Neuronal stem cell (in vitro differentiated cells): Measurements from ENCODE around the gene CCDC178.
A peak's percentile ranks its signal among the peaks of the same experiment; 100 is the strongest.

Experiments used
- DNase-seq: peaks from one replicate; pipeline ENCODE4 v3.0.0-alpha.2; 2013; ENCODE audit warnings: low spot score
- H2AFZ ChIP-seq: one replicate; pipeline ENCODE4 v1.6.1; 2013; ENCODE audit warnings: mild to moderate bottlenecking, low read length, inconsistent platforms
- H2AK5ac ChIP-seq: 2 replicates; pipeline ENCODE4 v1.6.1; 2013; ENCODE audit warnings: low read depth, mild to moderate bottlenecking, inconsistent platforms, low read length, moderate library complexity, mixed read lengths
- H2BK120ac ChIP-seq: 2 replicates; pipeline ENCODE4 v1.6.1; 2013; ENCODE audit warnings: low read depth, mild to moderate bottlenecking, inconsistent platforms, low read length, moderate library complexity, mixed read lengths
- H2BK12ac ChIP-seq: one replicate; pipeline ENCODE4 v1.6.1; 2013; ENCODE audit warnings: low read length, inconsistent platforms
- H2BK15ac ChIP-seq: 2 replicates; pipeline ENCODE4 v1.6.1; 2013; ENCODE audit warnings: mild to moderate bottlenecking, low read length, inconsistent platforms, mixed read lengths
- H2BK5ac ChIP-seq: one replicate; pipeline ENCODE4 v1.6.1; 2013; ENCODE audit warnings: inconsistent platforms, mild to moderate bottlenecking, low read length, moderate library complexity
- H3K14ac ChIP-seq: one replicate; pipeline ENCODE4 v1.6.1; 2013; ENCODE audit warnings: low read length, inconsistent platforms
- H3K18ac ChIP-seq: 2 replicates; pipeline ENCODE4 v1.6.1; 2013; ENCODE audit warnings: low read length, inconsistent platforms
- H3K23ac ChIP-seq: 2 replicates; pipeline ENCODE4 v1.6.1; 2013; ENCODE audit warnings: low read depth, mild to moderate bottlenecking, mixed read lengths, low read length, inconsistent platforms; ENCODE audit not compliant: poor library complexity
- H3K27ac ChIP-seq: replicated peaks from 3 replicates; pipeline ENCODE4 v1.5.1; 2013; ENCODE audit warnings: low read length, inconsistent platforms
- H3K27me3 ChIP-seq, 3 experiments: 2 replicates each; pipeline ENCODE4 v1.6.1; 2013; ENCODE audit warnings: low read length in 3 of 3, mild to moderate bottlenecking in 2 of 3, inconsistent platforms in 1 of 3, low read depth in 1 of 3, mixed read lengths in 1 of 3, moderate library complexity in 1 of 3; ENCODE audit not compliant: control insufficient read depth in 3 of 3, insufficient read depth in 3 of 3
- H3K36me3 ChIP-seq, 2 donors: replicated peaks in 1 of 2; 2 replicates each; pipeline ENCODE4 v1.6.1; 2013; ENCODE audit warnings: low read length in 2 of 2; ENCODE audit not compliant: control insufficient read depth in 2 of 2, insufficient read depth in 2 of 2
- H3K4ac ChIP-seq: 2 replicates; pipeline ENCODE4 v1.6.1; 2013; ENCODE audit warnings: inconsistent platforms, mild to moderate bottlenecking, low read length, moderate library complexity
- H3K4me1 ChIP-seq, 2 donors: 1 replicate in 1 of 2; 2 replicates in 1 of 2; pipeline ENCODE4 v1.6.1; 2013; ENCODE audit warnings: low read length in 2 of 2, low read depth in 1 of 2; ENCODE audit not compliant: control insufficient read depth in 2 of 2, insufficient read depth in 1 of 2
- H3K4me2 ChIP-seq: one replicate; pipeline ENCODE4 v1.6.1; 2013; ENCODE audit warnings: mild to moderate bottlenecking, low read length, inconsistent platforms; ENCODE audit not compliant: insufficient read depth, poor library complexity, severe bottlenecking
- H3K4me3 ChIP-seq, 2 donors: 2 replicates each; pipeline ENCODE4 v1.5.1; 2013; ENCODE audit warnings: low read length in 2 of 2, mild to moderate bottlenecking in 2 of 2, inconsistent platforms in 1 of 2, moderate library complexity in 1 of 2
- H3K79me1 ChIP-seq: one replicate; pipeline ENCODE4 v1.6.1; 2013; ENCODE audit warnings: low read depth, mild to moderate bottlenecking, inconsistent platforms, low read length, moderate library complexity
- H3K9ac ChIP-seq: one replicate; pipeline ENCODE4 v1.6.1; 2013; ENCODE audit warnings: mild to moderate bottlenecking, low read depth, low read length, inconsistent platforms; ENCODE audit not compliant: poor library complexity
- H3K9me3 ChIP-seq, 2 donors: replicated peaks in 1 of 2; 2 replicates each; pipeline versions ENCODE3 to v1.6.1; 2013; ENCODE audit warnings: low read length in 2 of 2, mild to moderate bottlenecking in 2 of 2, inconsistent platforms in 1 of 2, low read depth in 1 of 2, mixed read lengths in 1 of 2, moderate library complexity in 1 of 2; ENCODE audit not compliant: control insufficient read depth in 2 of 2, insufficient read depth in 1 of 2
- H4K8ac ChIP-seq: one replicate; pipeline ENCODE4 v1.6.1; 2013; ENCODE audit warnings: low read depth, mild to moderate bottlenecking, inconsistent platforms, low read length, moderate library complexity
- H4K91ac ChIP-seq: one replicate; pipeline ENCODE4 v1.6.1; 2013; ENCODE audit warnings: low read length, low read depth, mild to moderate bottlenecking, inconsistent platforms; ENCODE audit not compliant: poor library complexity
- WGBS, 2 donors: extraction: QIAGEN DNeasy Blood & Tissue Kit; methylation state at CpG; one replicate each; pipeline ENCODE4 v1.1.7; 2013; ENCODE audit warnings: missing lambda C conversion rate in 2 of 2, mixed read lengths in 1 of 2; ENCODE audit not compliant: insufficient read length in 2 of 2, insufficient replicate concordance in 1 of 2; ENCODE audit errors: extremely low coverage in 2 of 2; 5-methylcytosine and 5-hydroxymethylcytosine counted together

Gene CCDC178

GRCh38 chr18:33113416-33113815, 327.1 kb downstream of the CCDC178 start:
- H2BK12ac ChIP-seq: no peak overlapping the region
- H3K36me3 ChIP-seq: no peaks in the 10 kb centered on the region
- H3K9me3 ChIP-seq: no peaks in the 10 kb centered on the region
- H2BK5ac ChIP-seq: no peak overlapping the region
- WGBS, 2 donors: no CpG with 5 or more reads among the region's 1 CpG
- H3K27ac ChIP-seq: no peak overlapping the region
- H3K4ac ChIP-seq: no peak overlapping the region
- H3K4me1 ChIP-seq: no peaks in the 10 kb centered on the region
- no peak overlapping the region for H2AFZ ChIP-seq
- H3K79me1 ChIP-seq: no peaks in the 10 kb centered on the region
- H4K8ac ChIP-seq: no peak overlapping the region
- H3K4me2 ChIP-seq: no peak overlapping the region
- H3K14ac ChIP-seq: no peak overlapping the region
- no peak overlapping the region for H4K91ac ChIP-seq
- no peak overlapping the region for H3K18ac ChIP-seq
- no peak overlapping the region for H2BK15ac ChIP-seq
- no peak overlapping the region for H3K9ac ChIP-seq
- H2AK5ac ChIP-seq: no peak overlapping the region
- H3K23ac ChIP-seq: no peak overlapping the region
- H2BK120ac ChIP-seq: no peak overlapping the region
- no peak overlapping the region for H3K4me3 ChIP-seq
- no peak for DNase-seq
- no peaks in the 10 kb centered on the region for H3K27me3 ChIP-seq

DNA sequence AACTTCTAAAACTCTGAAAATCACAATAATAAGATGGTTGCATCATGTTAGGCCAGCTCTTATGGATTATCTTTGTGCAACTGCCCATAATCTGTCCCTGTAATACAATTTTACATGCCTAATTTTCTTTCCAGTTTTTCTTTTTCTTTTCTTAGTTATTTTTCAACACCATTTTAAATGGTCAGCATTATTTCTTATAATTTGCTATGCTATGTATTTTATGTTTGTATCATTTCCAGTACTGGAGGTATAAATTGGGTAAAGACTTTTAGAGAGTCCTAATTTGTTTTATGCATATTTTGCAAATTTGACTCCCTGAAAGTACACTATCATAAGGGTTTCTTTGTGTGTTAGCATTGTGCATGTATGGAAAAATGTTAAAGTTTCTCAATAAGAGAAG, 333.0 kb downstream of the CCDC178 start:
- no peak overlapping the region for H3K14ac ChIP-seq
- no peaks in the 10 kb centered on the region for H3K9me3 ChIP-seq
- no peak overlapping the region for H2AFZ ChIP-seq
- H4K8ac ChIP-seq: no peak overlapping the region
- H3K4ac ChIP-seq: no peak overlapping the region
- H3K4me2 ChIP-seq: no peak overlapping the region
- H3K9ac ChIP-seq: no peak overlapping the region
- H4K91ac ChIP-seq: no peak overlapping the region
- no peak overlapping the region for H2BK15ac ChIP-seq
- no peak overlapping the region for H2BK12ac ChIP-seq
- H3K4me3 ChIP-seq: no peak overlapping the region
- no peak overlapping the region for H2BK5ac ChIP-seq
- no peak overlapping the region for H3K18ac ChIP-seq
- no peaks in the 10 kb centered on the region for H3K79me1 ChIP-seq
- no peak overlapping the region for H3K27ac ChIP-seq
- no peaks in the 10 kb centered on the region for H3K36me3 ChIP-seq
- H3K4me1 ChIP-seq: no peaks in the 10 kb centered on the region
- H2BK120ac ChIP-seq: no peak overlapping the region
- H2AK5ac ChIP-seq: no peak overlapping the region
- H3K23ac ChIP-seq: no peak overlapping the region
- DNase-seq: no peak
- no peaks in the 10 kb centered on the region for H3K27me3 ChIP-seq

GRCh38 chr18:33101316-33101715, 339.2 kb downstream of the CCDC178 start:
- Histone ChIP-seq H4K91ac (no peak overlapping the region), H3K23ac (no peak overlapping the region), H3K9me3 (no peaks in the 10 kb centered on the region), H3K36me3 (no peaks in the 10 kb centered on the region), H4K8ac (no peak overlapping the region), H3K18ac (no peak overlapping the region), H3K27me3 (no peaks in the 10 kb centered on the region), H3K4me3 (no peak overlapping the region), H2BK12ac (no peak overlapping the region), H3K4me2 (no peak overlapping the region), H2BK15ac (no peak overlapping the region), H3K27ac (no peak overlapping the region), H2AK5ac (no peak overlapping the region), H2BK5ac (no peak overlapping the region), H2BK120ac (no peak overlapping the region), H3K4ac (no peak overlapping the region), H3K9ac (no peak overlapping the region), H3K14ac (no peak overlapping the region), H2AFZ (no peak overlapping the region), H3K79me1 (no peaks in the 10 kb centered on the region), H3K4me1 (no peaks in the 10 kb centered on the region)
- no peak for DNase-seq
- no CpG with 5 or more reads among the region's 3 CpGs for WGBS, 2 donors

- H3K4ac ChIP-seq: no peak overlapping the region
- H4K91ac ChIP-seq: no peak overlapping the region
- H3K14ac ChIP-seq: no peak overlapping the region
- no peaks in the 10 kb centered on the region for H3K79me1 ChIP-seq
- no peaks in the 10 kb centered on the region for H3K4me1 ChIP-seq
- no peak overlapping the region for H3K27ac ChIP-seq
- H3K23ac ChIP-seq: no peak overlapping the region
- H3K9me3 ChIP-seq: no peaks in the 10 kb centered on the region
- no peaks in the 10 kb centered on the region for H3K27me3 ChIP-seq
- H3K9ac ChIP-seq: no peak overlapping the region
- DNase-seq: no peak
- no peak overlapping the region for H2BK15ac ChIP-seq
- peak overlapping the region; percentile 2 for H2AFZ ChIP-seq
- H3K4me3 ChIP-seq: no peak overlapping the region
- no peak overlapping the region for H3K4me2 ChIP-seq
- H4K8ac ChIP-seq: no peak overlapping the region
- H2AK5ac ChIP-seq: no peak overlapping the region
- no peak overlapping the region for H3K18ac ChIP-seq
- H2BK120ac ChIP-seq: no peak overlapping the region
- WGBS, 2 donors: no CpG with 5 or more reads among the region's 3 CpGs
- H3K36me3 ChIP-seq: no peaks in the 10 kb centered on the region
- no peak overlapping the region for H2BK12ac ChIP-seq
- no peak overlapping the region for H2BK5ac ChIP-seq
Observed at GRCh38 chr18:33099626-33100025, 340.9 kb downstream of the CCDC178 start.
